Measurements from ENCODE around the gene TTC4.

TTC4 gene

GRCh38 chr1:54781023-54781723, 65.5 kb downstream of the TTC4 start:
- no peaks in the 10 kb centered on the region for H3K27me3 ChIP-seq (ENCODE audit: insufficient read depth, poor library complexity, severe bottlenecking)
- no peak for TF ChIP-seq CTCF (IDR thresholded peaks at IDR 0.05; ENCODE audit: poor library complexity, severe bottlenecking)
- H3K36me3 ChIP-seq (ENCODE audit: low read depth): no peaks in the 10 kb centered on the region
- DNase-seq (ENCODE audit: low spot score): no peak
- ATAC-seq (ENCODE audit: low read depth): no peak
- H3K4me1 ChIP-seq (ENCODE audit: insufficient read depth, poor library complexity, severe bottlenecking): no peaks in the 10 kb centered on the region
- no peak overlapping the region for H3K27ac ChIP-seq (ENCODE audit: poor library complexity, severe bottlenecking)
- H3K9me3 ChIP-seq (ENCODE audit: severe bottlenecking): no peaks in the 10 kb centered on the region
- H3K4me3 ChIP-seq (ENCODE audit: severe bottlenecking): no peak overlapping the region

DNA sequence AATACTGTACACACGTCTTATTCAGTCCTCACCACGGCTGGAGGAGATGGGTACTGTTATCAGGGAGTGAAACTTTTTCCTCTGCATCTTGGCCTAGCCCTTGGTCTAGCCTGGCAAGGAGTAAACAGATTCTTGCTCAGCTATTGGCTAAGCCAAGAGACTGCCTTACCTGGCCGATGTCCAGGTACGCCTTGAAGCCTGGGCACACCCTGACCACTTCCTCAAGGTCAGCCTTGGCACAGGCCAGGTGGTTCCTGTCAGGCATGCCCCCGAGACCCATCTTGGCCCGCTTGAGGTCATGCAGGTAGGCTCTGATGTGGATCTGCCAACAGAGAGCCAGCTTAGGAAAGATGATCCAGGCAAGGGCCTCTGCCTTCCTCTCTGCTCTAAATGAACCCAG, 66.5 kb downstream of the TTC4 start:
- H3K4me1 ChIP-seq (ENCODE audit: insufficient read depth, poor library complexity, severe bottlenecking): no peaks in the 10 kb centered on the region
- no peaks in the 10 kb centered on the region for H3K9me3 ChIP-seq (ENCODE audit: severe bottlenecking)
- H3K27me3 ChIP-seq (ENCODE audit: insufficient read depth, poor library complexity, severe bottlenecking): no peaks in the 10 kb centered on the region
- no peaks in the 10 kb centered on the region for H3K36me3 ChIP-seq (ENCODE audit: low read depth)
- no peak overlapping the region for H3K27ac ChIP-seq (ENCODE audit: poor library complexity, severe bottlenecking)
- no peak for TF ChIP-seq CTCF (IDR thresholded peaks at IDR 0.05; ENCODE audit: poor library complexity, severe bottlenecking)
- no peak overlapping the region for H3K4me3 ChIP-seq (ENCODE audit: severe bottlenecking)
- no peak for DNase-seq (ENCODE audit: low spot score)
- ATAC-seq (ENCODE audit: low read depth): peak; percentile 38; the same call in 2 of the 3 replicates

DNA sequence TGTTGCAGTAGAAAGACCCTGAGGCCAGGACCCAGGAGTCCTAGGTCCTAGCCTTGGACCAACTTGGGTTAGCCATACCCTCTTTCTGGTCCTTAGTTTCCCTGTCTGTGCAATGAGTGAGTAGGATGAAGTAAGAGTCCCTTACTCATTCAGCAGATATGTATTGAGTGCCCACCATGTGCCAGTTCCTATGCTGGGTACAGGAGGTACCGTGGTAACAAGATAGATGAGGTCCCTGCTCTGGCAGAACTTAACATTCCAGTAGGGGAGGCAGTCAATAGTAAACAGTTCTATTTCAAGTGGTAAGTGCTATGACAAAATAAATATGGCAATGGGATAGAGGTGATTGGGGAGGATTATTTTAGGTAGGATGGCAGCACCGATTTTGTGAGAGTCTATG, 66.9 kb downstream of the TTC4 start:
- H3K9me3 ChIP-seq (ENCODE audit: severe bottlenecking): no peaks in the 10 kb centered on the region
- no peak overlapping the region for H3K27ac ChIP-seq (ENCODE audit: poor library complexity, severe bottlenecking)
- H3K27me3 ChIP-seq (ENCODE audit: insufficient read depth, poor library complexity, severe bottlenecking): no peaks in the 10 kb centered on the region
- H3K4me3 ChIP-seq (ENCODE audit: severe bottlenecking): no peak overlapping the region
- ATAC-seq (ENCODE audit: low read depth) (no peak), DNase-seq (ENCODE audit: low spot score) (no peak)
- H3K4me1 ChIP-seq (ENCODE audit: insufficient read depth, poor library complexity, severe bottlenecking): no peaks in the 10 kb centered on the region
- no peaks in the 10 kb centered on the region for H3K36me3 ChIP-seq (ENCODE audit: low read depth)
- no peak for TF ChIP-seq CTCF (IDR thresholded peaks at IDR 0.05; ENCODE audit: poor library complexity, severe bottlenecking)

DNA sequence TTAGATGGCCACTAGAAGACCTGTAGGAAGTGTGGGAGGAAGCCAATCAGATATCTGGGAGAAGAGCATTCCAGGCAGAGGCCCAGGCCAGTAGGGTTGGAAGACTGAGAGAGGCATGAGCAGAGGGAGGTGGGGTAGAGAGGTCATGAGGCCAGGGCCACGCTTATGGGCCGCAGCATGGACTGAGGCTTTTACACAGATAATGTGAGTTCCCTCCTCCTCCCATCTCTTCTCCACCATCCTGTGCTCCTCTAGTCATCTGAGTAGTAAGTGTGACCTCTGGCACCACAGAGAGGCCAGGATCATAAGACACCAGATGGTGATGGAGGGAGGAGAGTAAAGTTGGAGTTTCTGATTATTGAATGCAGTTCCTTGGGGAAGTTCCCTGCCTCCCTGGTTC, 68.4 kb downstream of the TTC4 start:
- TF ChIP-seq CTCF (IDR thresholded peaks at IDR 0.05; ENCODE audit: poor library complexity, severe bottlenecking): no peak
- no peaks in the 10 kb centered on the region for H3K9me3 ChIP-seq (ENCODE audit: severe bottlenecking)
- no peak for ATAC-seq (ENCODE audit: low read depth)
- H3K27me3 ChIP-seq (ENCODE audit: insufficient read depth, poor library complexity, severe bottlenecking): no peaks in the 10 kb centered on the region
- H3K27ac ChIP-seq (ENCODE audit: poor library complexity, severe bottlenecking): no peak overlapping the region
- DNase-seq (ENCODE audit: low spot score): no peak
- H3K36me3 ChIP-seq (ENCODE audit: low read depth): no peaks in the 10 kb centered on the region
- H3K4me3 ChIP-seq (ENCODE audit: severe bottlenecking): no peak overlapping the region
- H3K4me1 ChIP-seq (ENCODE audit: insufficient read depth, poor library complexity, severe bottlenecking): no peaks in the 10 kb centered on the region

GRCh38 chr1:54786778-54787177, 71.1 kb downstream of the TTC4 start:
- no peaks in the 10 kb centered on the region for H3K4me1 ChIP-seq (ENCODE audit: insufficient read depth, poor library complexity, severe bottlenecking)

More at GRCh38 chr1:54786778-54787177, 71.1 kb downstream of the TTC4 start:
- Histone ChIP-seq H3K4me3 (ENCODE audit: severe bottlenecking) (no peak overlapping the region), H3K27me3 (ENCODE audit: insufficient read depth, poor library complexity, severe bottlenecking) (no peaks in the 10 kb centered on the region), H3K36me3 (ENCODE audit: low read depth) (no peaks in the 10 kb centered on the region; the same call in 1 of the 2 replicates), H3K27ac (ENCODE audit: poor library complexity, severe bottlenecking) (no peak overlapping the region), H3K9me3 (ENCODE audit: severe bottlenecking) (no peaks in the 10 kb centered on the region)
- no peak for DNase-seq (ENCODE audit: low spot score)
- TF ChIP-seq CTCF (IDR thresholded peaks at IDR 0.05; ENCODE audit: poor library complexity, severe bottlenecking): no peak
- ATAC-seq (ENCODE audit: low read depth): no peak
